G401.6 (cell line): ENCODE data around the gene SPDYE4.
A peak's percentile ranks its signal among the peaks of the same experiment; 100 is the strongest.
"Not testable (repeated sequence)": the region's sequence is repeated elsewhere in the genome, so short reads cannot be mapped to it uniquely, and the experiment has no call there.

Experiments
- FAIRE-seq: peaks from 2 replicates; lab custom pipeline; 2012; peaks lifted over from hg19 to GRCh38; lab: Jason Lieb, UNC

SPDYE4 gene

GRCh38 chr17:8758137-8758596 is at the start of gene SPDYE4:
Gene SPDYE4, minus strand, starts transcription at chr17:8758546. Its CDS starts 164 bp downstream, at chr17:8758382.
- FAIRE-seq, result no peak

GRCh38 chr17:8806926-8807550 is 48.7 kb upstream of the SPDYE4 start:
- no peak for FAIRE-seq

DNA sequence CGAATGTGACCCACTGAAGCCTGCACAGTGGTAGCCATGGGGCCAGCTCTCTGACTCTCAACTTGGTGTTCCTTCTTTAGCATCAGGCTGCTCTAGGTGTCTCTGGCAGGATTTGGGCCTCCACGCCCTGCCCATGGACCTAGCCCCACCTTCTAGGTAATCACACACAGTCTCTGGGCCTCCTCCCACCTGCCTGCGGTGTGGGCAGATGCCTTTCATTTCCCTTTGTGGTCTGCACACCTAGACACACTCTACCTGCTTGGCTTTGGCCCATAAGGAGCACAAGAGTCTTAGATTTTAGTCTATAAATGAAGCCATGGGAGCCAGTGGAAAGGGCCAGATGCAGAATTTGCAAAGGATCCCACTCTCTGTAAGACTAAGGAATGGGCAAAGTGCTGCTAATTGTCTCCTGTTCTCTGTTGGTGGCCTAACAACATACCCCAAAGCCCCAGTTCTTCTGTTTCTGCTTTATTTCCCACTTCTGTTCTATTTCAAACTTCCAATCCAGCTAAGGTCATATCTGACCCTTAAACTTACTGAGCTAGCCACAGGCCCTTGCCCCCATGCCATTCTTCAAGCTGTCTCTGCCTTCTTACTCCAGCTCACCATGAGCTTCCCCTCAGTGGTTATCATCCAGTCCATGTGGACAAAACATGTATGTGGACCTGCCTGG is 48.0 kb upstream of the SPDYE4 start:
- FAIRE-seq, result no peak

DNA sequence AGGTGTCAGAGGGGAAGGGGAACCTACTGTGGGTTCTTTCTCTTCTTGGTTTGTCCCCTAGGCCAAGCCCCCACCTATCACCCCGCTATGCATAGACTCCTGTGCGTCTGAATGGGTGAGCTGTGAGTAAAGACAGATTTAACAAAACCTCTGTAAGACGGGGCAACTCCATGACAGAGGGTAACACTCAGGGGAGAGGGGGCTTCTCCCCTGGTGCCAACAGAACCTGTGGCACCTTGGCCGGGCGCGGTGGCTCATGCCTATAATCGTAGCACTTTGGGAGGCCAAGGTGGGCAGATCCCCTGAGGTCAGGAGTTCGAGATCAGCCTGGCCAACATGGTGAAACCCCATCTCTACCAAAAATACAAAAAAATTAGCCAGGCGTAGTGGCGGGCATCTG is 47.0 kb upstream of the SPDYE4 start:
- not testable (repeated sequence) for FAIRE-seq

GRCh38 chr17:8803531-8804420 is 45.4 kb upstream of the SPDYE4 start:
- no peak for FAIRE-seq

- no peak for FAIRE-seq
Measured at GRCh38 chr17:8801135-8801840, 42.9 kb upstream of the SPDYE4 start.

- no peak for FAIRE-seq
Measured at GRCh38 chr17:8800656-8801055, 42.3 kb upstream of the SPDYE4 start.

GRCh38 chr17:8799570-8800212 is 41.3 kb upstream of the SPDYE4 start:
- no peak for FAIRE-seq

DNA sequence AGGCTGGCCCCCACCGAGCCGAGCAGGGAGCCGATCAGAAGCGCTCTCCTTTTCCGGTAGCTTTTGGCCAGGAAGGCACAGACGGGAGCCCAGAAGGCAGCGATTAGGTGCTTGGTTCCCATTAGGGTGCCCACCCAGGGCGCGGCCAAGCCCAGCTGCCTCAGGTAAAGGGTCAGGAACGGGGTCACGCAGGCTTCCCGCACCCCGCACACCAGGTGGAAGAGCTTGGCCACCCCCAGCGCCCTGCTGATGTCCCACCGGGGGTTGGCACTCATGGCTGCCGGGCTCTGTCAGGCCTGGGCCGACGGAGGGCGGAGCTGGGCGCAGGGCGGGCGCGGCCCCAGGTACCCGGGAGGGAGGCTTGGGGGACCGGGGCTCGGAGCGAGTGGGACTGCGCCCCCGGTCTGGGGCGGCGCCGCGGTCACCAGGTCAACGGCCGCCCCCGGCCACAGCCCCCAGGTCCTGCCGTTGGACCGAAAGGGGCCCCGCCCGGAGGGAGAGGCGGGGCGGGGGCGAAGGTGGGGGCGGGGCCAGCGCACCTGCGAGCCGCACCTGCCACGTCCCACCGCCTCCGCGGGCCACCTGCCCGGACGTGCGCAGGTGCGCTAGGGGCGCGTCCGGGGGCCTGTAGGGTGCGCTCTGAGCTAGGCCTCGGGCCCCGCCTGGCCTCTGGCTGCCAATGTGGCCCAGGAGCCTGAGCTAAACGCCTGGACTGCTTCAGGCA is 40.7 kb upstream of the SPDYE4 start, which contains the start of gene MFSD6L:
MFSD6L (minus strand) TSS at position 520 of the 724 bp plus-strand sequence; CDS start at position 275, 245 bp downstream.
- FAIRE-seq, result no peak

- no peak for FAIRE-seq
Measured at GRCh38 chr17:8798176-8798845, 40.0 kb upstream of the SPDYE4 start.

- no peak for FAIRE-seq
Measured at GRCh38 chr17:8797621-8798175, 39.4 kb upstream of the SPDYE4 start.

GRCh38 chr17:8794636-8795035 is 36.3 kb upstream of the SPDYE4 start:
- FAIRE-seq, result no peak

GRCh38 chr17:8793649-8794048 is 35.3 kb upstream of the SPDYE4 start:
- FAIRE-seq, result no peak

GRCh38 chr17:8792646-8793045 is 34.3 kb upstream of the SPDYE4 start:
- no peak for FAIRE-seq

GRCh38 chr17:8791910-8792270 is 33.5 kb upstream of the SPDYE4 start:
- FAIRE-seq, result no peak

DNA sequence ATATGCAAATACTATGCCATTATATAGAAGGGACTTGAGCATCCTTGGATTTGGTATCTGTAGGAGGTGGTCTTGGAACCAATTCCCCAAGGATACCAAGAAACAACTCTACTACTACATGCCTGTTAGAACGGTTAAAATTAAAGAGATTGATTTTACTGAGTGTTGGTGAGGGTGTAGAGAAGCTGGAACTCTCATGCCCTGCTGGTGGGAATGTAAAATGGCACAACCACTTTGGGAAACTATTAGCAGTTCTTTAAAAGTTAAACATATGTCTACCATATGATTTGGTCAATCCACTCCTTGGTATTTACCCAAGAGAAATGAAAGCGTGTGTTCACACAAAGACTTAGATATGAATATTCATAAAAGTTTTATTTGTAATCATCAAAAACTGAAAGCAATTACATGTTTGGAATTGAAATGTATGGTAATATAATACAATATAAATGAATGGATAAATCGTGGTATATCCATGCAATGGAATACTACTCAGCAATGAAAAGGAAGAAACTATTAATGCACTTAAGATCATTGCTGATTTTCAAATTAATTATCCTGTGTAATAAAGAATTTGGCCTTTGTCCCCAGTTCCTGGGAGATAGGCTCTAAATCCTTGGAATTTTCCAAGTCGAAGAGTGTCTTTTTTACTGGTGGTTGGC is 33.0 kb upstream of the SPDYE4 start:
- no peak for FAIRE-seq

DNA sequence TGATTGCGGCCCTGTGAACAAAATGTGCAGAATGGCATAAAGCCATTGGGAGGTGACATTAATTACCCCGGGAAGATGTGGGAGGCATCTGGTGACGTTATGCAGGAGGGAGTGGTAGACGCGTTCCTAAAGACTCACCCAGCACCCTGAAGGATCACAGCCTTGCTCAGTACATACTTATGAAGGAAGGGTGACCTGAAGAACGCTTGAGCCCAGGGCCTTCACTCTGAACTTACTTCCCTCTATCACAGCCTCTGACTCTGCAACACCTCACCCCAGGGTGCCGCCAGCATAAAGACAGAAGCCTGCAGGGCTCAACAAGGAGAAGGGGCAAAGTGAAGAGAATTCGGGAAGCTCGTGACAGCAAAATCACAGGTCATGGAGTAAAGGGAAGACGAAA is 31.4 kb upstream of the SPDYE4 start:
- no peak for FAIRE-seq

DNA sequence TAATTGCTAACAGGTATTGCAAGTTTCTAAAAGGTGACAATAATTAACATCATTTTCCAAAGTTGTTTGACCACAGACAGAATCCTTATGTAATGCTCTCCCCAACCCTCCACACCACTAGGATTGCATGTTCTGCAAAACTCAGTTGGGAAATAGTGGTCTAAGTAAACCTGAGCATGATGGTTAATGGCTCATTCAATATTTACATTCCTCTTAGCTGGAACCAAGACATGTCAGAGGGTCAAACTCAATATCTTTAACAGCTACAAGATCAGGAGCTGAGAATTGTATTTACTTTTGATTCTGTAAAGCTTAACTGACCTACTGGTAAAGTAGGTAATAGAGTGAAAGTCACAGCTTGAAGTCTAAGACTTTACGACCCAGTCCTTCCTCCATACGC is 30.7 kb upstream of the SPDYE4 start:
- FAIRE-seq, result no peak

- peak; percentile 72 for FAIRE-seq
Measured at GRCh38 chr17:8785547-8786413, 27.4 kb upstream of the SPDYE4 start.
